Measurements from ENCODE around the gene LRRC27.

LRRC27 gene

GRCh38 chr10:132410056-132410778 is 78.2 kb downstream of the LRRC27 start:
- H3K27ac Mint-ChIP-seq = peak overlapping the region; percentile 71 to 88 (median 86)
- H3K36me3 Mint-ChIP-seq (ENCODE audit: low read depth) = peaks cover 14% of the 10 kb centered on the region
- peak overlapping the region in 1 of 3 experiments; percentile 31 for H3K4me3 Mint-ChIP-seq
- TF ChIP-seq CTCF (IDR thresholded peaks at IDR 0.05; ENCODE audit: unreplicated experiment in 3 of 3) = no peak
- no peaks in the 10 kb centered on the region for H3K9me3 Mint-ChIP-seq
- H3K4me1 Mint-ChIP-seq = peaks cover 50% of the 10 kb centered on the region
- H3K27me3 Mint-ChIP-seq (ENCODE audit: low read depth) = no peaks in the 10 kb centered on the region

- H3K4me1 Mint-ChIP-seq = peaks cover 56% of the 10 kb centered on the region
- TF ChIP-seq CTCF (IDR thresholded peaks at IDR 0.05; ENCODE audit: unreplicated experiment in 3 of 3) = no peak
- H3K27me3 Mint-ChIP-seq (ENCODE audit: low read depth) = no peaks in the 10 kb centered on the region
- H3K9me3 Mint-ChIP-seq = no peaks in the 10 kb centered on the region
- H3K27ac Mint-ChIP-seq = peak overlapping the region; percentile 95 to 98 (median 95)
- peaks cover 13% of the 10 kb centered on the region for H3K36me3 Mint-ChIP-seq (ENCODE audit: low read depth)
- no peak overlapping the region for H3K4me3 Mint-ChIP-seq
These were observed 79.0 kb downstream of the LRRC27 start for GRCh38 chr10:132410779-132411532.

- H3K27me3 Mint-ChIP-seq (ENCODE audit: low read depth) = no peaks in the 10 kb centered on the region
- no peaks in the 10 kb centered on the region for H3K9me3 Mint-ChIP-seq
- H3K4me3 Mint-ChIP-seq = peak overlapping the region; percentile 37 to 48 (median 37)
- H3K4me1 Mint-ChIP-seq = peaks cover 56% of the 10 kb centered on the region
- H3K27ac Mint-ChIP-seq = peak overlapping the region; percentile 95 to 98 (median 95)
- peaks cover 7% of the 10 kb centered on the region for H3K36me3 Mint-ChIP-seq (ENCODE audit: low read depth)
- TF ChIP-seq CTCF (IDR thresholded peaks at IDR 0.05; ENCODE audit: unreplicated experiment in 3 of 3) = no peak
These were observed 79.7 kb downstream of the LRRC27 start for GRCh38 chr10:132411561-132412253.

- no peak for TF ChIP-seq CTCF (IDR thresholded peaks at IDR 0.05; ENCODE audit: unreplicated experiment in 3 of 3)
- Mint-ChIP-seq H3K27me3 (ENCODE audit: low read depth) (no peaks in the 10 kb centered on the region), H3K4me3 (peak overlapping the region in 1 of 3 experiments; percentile 19), H3K9me3 (no peaks in the 10 kb centered on the region), H3K27ac (peak overlapping the region; percentile 89 to 98 (median 95)), H3K36me3 (ENCODE audit: low read depth) (peaks cover 6% of the 10 kb centered on the region), H3K4me1 (peaks cover 55% of the 10 kb centered on the region)
These were observed 80.6 kb downstream of the LRRC27 start for GRCh38 chr10:132412316-132413192.
